HEK293T (cell line): ENCODE measurements around the gene KIT.

Source experiments
- ARNT ChIP-seq: fragments of 450-650 bp; IDR thresholded peaks from 2 replicates; pipeline ENCODE4 v1.6.1; 2017; ENCODE audit warnings: mild to moderate bottlenecking
- BHLHE40 ChIP-seq: fragments of 450-650 bp; IDR thresholded peaks from 2 replicates; pipeline ENCODE4 v1.6.1; 2016; ENCODE audit warnings: mild to moderate bottlenecking, moderate library complexity, borderline replicate concordance
- CTBP1 ChIP-seq: fragments of 450-650 bp; IDR thresholded peaks from 2 replicates; pipeline ENCODE4 v1.6.1; 2016; ENCODE audit warnings: borderline replicate concordance
- ELF4 ChIP-seq: fragments of 450-650 bp; IDR thresholded peaks from 2 replicates; pipeline ENCODE4 v1.6.1; 2017; ENCODE audit warnings: antibody characterized with exemption
- FOXA1 ChIP-seq: fragments of 450-650 bp; IDR thresholded peaks from 2 replicates; pipeline ENCODE4 v1.6.1; 2016; ENCODE audit warnings: mild to moderate bottlenecking
- FOXK2 ChIP-seq: fragments of 450-650 bp; IDR thresholded peaks from 2 replicates; pipeline ENCODE4 v1.6.1; 2016; ENCODE audit warnings: mild to moderate bottlenecking
- FOXM1 ChIP-seq: fragments of 450-650 bp; IDR thresholded peaks from 2 replicates; pipeline ENCODE4 v1.6.1; 2017; ENCODE audit warnings: mild to moderate bottlenecking, borderline replicate concordance
- HDGF ChIP-seq: fragments of 450-650 bp; IDR thresholded peaks from 2 replicates; pipeline ENCODE4 v1.6.1; 2017; ENCODE audit warnings: antibody characterized with exemption, borderline replicate concordance
- L3MBTL2 ChIP-seq: fragments of 450-650 bp; conservative IDR thresholded peaks from 2 replicates; pipeline ENCODE4 v1.6.1; 2016; ENCODE audit warnings: mild to moderate bottlenecking
- LEF1 ChIP-seq: fragments of 450-650 bp; IDR thresholded peaks from 2 replicates; pipeline ENCODE4 v1.6.1; 2017; ENCODE audit warnings: mild to moderate bottlenecking, borderline replicate concordance
- NFRKB ChIP-seq: fragments of 450-650 bp; IDR thresholded peaks from 2 replicates; pipeline ENCODE4 v1.6.1; 2016; ENCODE audit warnings: mild to moderate bottlenecking, moderate library complexity
- SP1 ChIP-seq: fragments of 450-650 bp; IDR thresholded peaks from 2 replicates; pipeline ENCODE4 v1.6.1; 2017
- SUZ12 ChIP-seq: fragments of 450-650 bp; IDR thresholded peaks from 2 replicates; pipeline ENCODE4 v1.6.1; 2016; ENCODE audit warnings: mild to moderate bottlenecking
- TARDBP ChIP-seq: fragments of 450-650 bp; IDR thresholded peaks from 2 replicates; pipeline ENCODE4 v1.6.1; 2016

DNA sequence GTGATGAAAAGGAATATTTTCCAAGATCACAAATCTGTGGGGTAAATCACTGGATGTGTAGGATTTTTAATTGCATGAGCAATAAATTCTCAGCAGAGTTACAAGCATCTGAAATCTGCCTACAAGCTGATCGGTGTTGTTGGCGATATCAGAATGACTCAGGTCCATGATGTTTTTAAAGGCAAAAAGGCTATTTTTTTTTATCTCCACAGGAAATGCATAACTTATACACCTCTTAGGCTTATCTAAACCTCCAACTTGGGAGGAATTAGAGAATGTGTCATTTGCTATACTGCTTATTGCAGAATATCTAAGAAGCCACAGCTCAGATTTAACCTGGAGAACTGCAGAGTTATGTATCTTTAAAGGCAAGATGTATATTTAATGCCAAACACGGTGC is 61.6 kb downstream of the KIT start:
- TF ChIP-seq FOXM1 (no peak), ELF4 (no peak), TARDBP (no peak), FOXA1 (no peak), FOXK2 (no peak), NFRKB (no peak), BHLHE40 (no peak), SP1 (no peak), SUZ12 (no peak), HDGF (no peak), CTBP1 (no peak), L3MBTL2 (no peak), ARNT (no peak), LEF1 (no peak)
